GM10266 (cell line): ENCODE data around the gene PPP4R2.
A peak's percentile ranks its signal among the peaks of the same experiment; 100 is the strongest.
"Not testable (repeated sequence)": the region's sequence is repeated elsewhere in the genome, so short reads cannot be mapped to it uniquely, and the experiment has no call there.

Source experiments
- DNase-seq: peaks from one replicate; pipeline ENCODE4 v3.0.0; 2012; ENCODE audit errors: extremely low spot score
- CTCF ChIP-seq: IDR thresholded peaks from 2 replicates; pipeline ENCODE4 v1.5.1; 2012; ENCODE audit warnings: mild to moderate bottlenecking, low read depth; ENCODE audit not compliant: control insufficient read depth, insufficient read depth; ENCODE audit errors: missing control alignments

Gene PPP4R2

GRCh38 chr3:72993391-72993790 lies 3.2 kb upstream of the PPP4R2 start:
- no peak for DNase-seq
- TF ChIP-seq CTCF = no peak

GRCh38 chr3:72995337-72995736 lies 1.3 kb upstream of the PPP4R2 start:
- no peak for DNase-seq
- TF ChIP-seq CTCF = no peak

- TF ChIP-seq CTCF = no peak
- DNase-seq = no peak
Measured at GRCh38 chr3:72996121-72996472, 514 bp upstream of the PPP4R2 start.

GRCh38 chr3:72997421-72997961 lies 880 bp downstream of the PPP4R2 start:
- peak; percentile 66 for DNase-seq
- TF ChIP-seq CTCF = peak; percentile 55

- DNase-seq = no peak
- TF ChIP-seq CTCF = no peak
Measured at GRCh38 chr3:72998466-72998865, 1.9 kb downstream of the PPP4R2 start.

- no peak for DNase-seq
- no peak for TF ChIP-seq CTCF
Measured at GRCh38 chr3:72999951-73000350, 3.3 kb downstream of the PPP4R2 start.

GRCh38 chr3:73003050-73003449 lies 6.4 kb downstream of the PPP4R2 start:
- DNase-seq = not testable (repeated sequence)

GRCh38 chr3:73004316-73004715 lies 7.7 kb downstream of the PPP4R2 start:
- DNase-seq = no peak
- no peak for TF ChIP-seq CTCF
